Stimulated activated CD4-positive, alpha-beta T cell treated with anti-CD3 and anti-CD28 coated beads, TNF-alpha, amount 100 ng/mL, for 1 hour (primary cell): Measurements from ENCODE around the gene BANK1.

Experiments used
- DNase-seq, 3 donors: peaks; one replicate each; pipeline ENCODE4 v3.0.0-alpha.2; 2020; ENCODE audit warnings: low read depth in 3 of 3, low spot score in 1 of 3

Gene BANK1

DNA sequence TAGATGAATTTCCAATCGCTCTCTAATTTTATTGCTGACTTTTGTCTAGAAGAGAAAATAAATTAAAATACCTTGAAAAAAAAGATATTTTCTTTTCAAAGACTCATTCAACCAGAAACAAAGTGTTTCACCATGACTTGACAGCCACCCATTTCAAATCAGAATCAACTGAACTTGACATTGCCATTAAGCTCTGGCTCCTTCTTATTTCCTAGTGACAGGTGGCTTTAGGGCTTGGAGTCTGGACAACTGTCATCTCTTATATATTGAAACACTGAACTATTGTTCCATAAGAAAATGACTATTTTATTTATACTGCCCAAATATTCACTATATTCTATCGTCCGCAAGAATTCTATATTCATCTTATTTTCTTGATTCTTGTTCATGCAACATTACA is 325.6 kb downstream of the BANK1 start:
- no peak for DNase-seq

DNA sequence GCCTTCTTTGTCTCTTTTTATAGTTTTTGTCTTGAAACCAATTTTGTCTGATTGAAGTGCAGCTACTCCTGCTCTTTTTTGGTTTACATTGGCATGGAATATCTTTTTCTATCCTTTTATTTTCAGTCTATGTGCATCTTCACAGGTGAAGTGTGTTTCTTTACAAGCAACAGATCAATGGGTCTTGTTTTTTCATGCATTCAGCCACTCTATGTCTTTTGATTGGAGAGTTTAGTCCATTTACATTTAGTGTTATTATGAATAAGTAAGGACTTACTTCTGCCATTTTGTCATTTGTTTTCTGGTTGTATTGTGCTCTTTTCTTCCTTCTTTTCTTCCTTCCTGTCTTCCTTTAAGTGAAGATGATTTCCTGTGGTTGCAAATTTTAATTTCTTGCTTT is 330.3 kb downstream of the BANK1 start:
- DNase-seq, result no peak
